Measurements from ENCODE around the gene SYNPO2.
"Not testable (repeated sequence)": the region's sequence is repeated elsewhere in the genome, so short reads cannot be mapped to it uniquely, and the experiment has no call there.

The SYNPO2 gene

GRCh38 chr4:119035951-119036737, 147.5 kb downstream of the SYNPO2 start:
- DNase-seq: no peak

GRCh38 chr4:119037709-119038108, 149.1 kb downstream of the SYNPO2 start:
- no peak for DNase-seq

- no peak for DNase-seq
These were observed 149.6 kb downstream of the SYNPO2 start for GRCh38 chr4:119038116-119038841.

- DNase-seq: no peak
These were observed 150.5 kb downstream of the SYNPO2 start for GRCh38 chr4:119039160-119039559.

- no peak for DNase-seq
These were observed 151.1 kb downstream of the SYNPO2 start for GRCh38 chr4:119039779-119040178.

- DNase-seq: no peak
These were observed 151.6 kb downstream of the SYNPO2 start for GRCh38 chr4:119040261-119040660.

- DNase-seq: peak; percentile 70
These were observed 152.1 kb downstream of the SYNPO2 start for GRCh38 chr4:119040694-119041185.

GRCh38 chr4:119041396-119041795, 152.7 kb downstream of the SYNPO2 start:
- DNase-seq: no peak

- DNase-seq: peak; percentile 47
These were observed 153.4 kb downstream of the SYNPO2 start for GRCh38 chr4:119041951-119042560.

GRCh38 chr4:119046263-119046662, 157.6 kb downstream of the SYNPO2 start:
- DNase-seq: no peak

- not testable (repeated sequence) for DNase-seq
These were observed 158.4 kb downstream of the SYNPO2 start for GRCh38 chr4:119047059-119047458.

GRCh38 chr4:119048446-119048845, 159.8 kb downstream of the SYNPO2 start:
- DNase-seq: no peak

- no peak for DNase-seq
These were observed 160.7 kb downstream of the SYNPO2 start for GRCh38 chr4:119049342-119049741.

GRCh38 chr4:119050527-119051090, 162.0 kb downstream of the SYNPO2 start:
- DNase-seq: no peak

- DNase-seq: no peak
These were observed 164.6 kb downstream of the SYNPO2 start for GRCh38 chr4:119053245-119053644.

GRCh38 chr4:119053997-119054396, 165.3 kb downstream of the SYNPO2 start:
- DNase-seq: no peak

GRCh38 chr4:119057417-119057816, 168.8 kb downstream of the SYNPO2 start:
- DNase-seq: no peak

- no peak for DNase-seq
These were observed 170.6 kb downstream of the SYNPO2 start for GRCh38 chr4:119059221-119059620.

GRCh38 chr4:119067125-119067524, 178.5 kb downstream of the SYNPO2 start:
- not testable (repeated sequence) for DNase-seq

GRCh38 chr4:119067670-119068360, 179.2 kb downstream of the SYNPO2 start:
- DNase-seq: not testable (repeated sequence)

GRCh38 chr4:119068529-119068962, 179.9 kb downstream of the SYNPO2 start:
- DNase-seq: no peak

GRCh38 chr4:119070301-119070700, 181.6 kb downstream of the SYNPO2 start:
- no peak for DNase-seq

All from kidney glomerular epithelial cell (primary cell).